A673 (cell line): ENCODE data around the gene GRIK2.

Experiments
- EZH2 ChIP-seq: fragments of 200-600 bp; sonication (generic); IDR thresholded peaks from 2 replicates; pipeline ENCODE4 v1.6.1; 2017; ENCODE audit warnings: borderline replicate concordance, low read depth, mild to moderate bottlenecking, mixed read lengths, antibody characterized with exemption, low read length; ENCODE audit not compliant: poor library complexity, severe bottlenecking
- TF ChIP-seq, protein P1 (sequence below): fragments of 300-800, 200-600 bp; sonication (generic); conservative IDR thresholded peaks from 2 replicates; pipeline ENCODE4 v1.5.1; 2017; ENCODE audit warnings: low read depth, mild to moderate bottlenecking, antibody characterized with exemption, low read length, moderate library complexity, mixed read lengths

DNA sequence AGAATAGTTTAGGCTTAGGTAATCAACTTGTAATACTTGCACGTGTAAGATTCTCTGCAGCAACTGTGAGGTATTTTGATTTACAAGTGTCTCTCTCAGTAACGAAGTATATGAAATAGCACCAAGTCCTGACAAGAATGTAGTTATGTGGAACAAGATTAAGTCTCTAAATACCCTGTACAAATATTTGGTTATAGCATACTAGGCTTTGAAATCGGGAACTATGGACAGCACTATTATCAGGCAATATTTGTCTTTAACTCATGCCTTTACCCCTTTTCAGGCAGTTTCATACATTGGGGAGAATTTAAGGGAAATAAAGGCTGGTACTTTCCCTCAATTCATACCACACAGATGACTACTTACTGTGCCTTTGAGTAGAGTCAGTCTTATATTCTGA, 93.2 kb downstream of the GRIK2 start:
- TF ChIP-seq, protein P1, sequence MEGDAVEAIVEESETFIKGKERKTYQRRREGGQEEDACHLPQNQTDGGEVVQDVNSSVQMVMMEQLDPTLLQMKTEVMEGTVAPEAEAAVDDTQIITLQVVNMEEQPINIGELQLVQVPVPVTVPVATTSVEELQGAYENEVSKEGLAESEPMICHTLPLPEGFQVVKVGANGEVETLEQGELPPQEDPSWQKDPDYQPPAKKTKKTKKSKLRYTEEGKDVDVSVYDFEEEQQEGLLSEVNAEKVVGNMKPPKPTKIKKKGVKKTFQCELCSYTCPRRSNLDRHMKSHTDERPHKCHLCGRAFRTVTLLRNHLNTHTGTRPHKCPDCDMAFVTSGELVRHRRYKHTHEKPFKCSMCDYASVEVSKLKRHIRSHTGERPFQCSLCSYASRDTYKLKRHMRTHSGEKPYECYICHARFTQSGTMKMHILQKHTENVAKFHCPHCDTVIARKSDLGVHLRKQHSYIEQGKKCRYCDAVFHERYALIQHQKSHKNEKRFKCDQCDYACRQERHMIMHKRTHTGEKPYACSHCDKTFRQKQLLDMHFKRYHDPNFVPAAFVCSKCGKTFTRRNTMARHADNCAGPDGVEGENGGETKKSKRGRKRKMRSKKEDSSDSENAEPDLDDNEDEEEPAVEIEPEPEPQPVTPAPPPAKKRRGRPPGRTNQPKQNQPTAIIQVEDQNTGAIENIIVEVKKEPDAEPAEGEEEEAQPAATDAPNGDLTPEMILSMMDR: no peak
- TF ChIP-seq EZH2: no peak
